ENCODE measurements around the gene ZCCHC13.

Gene ZCCHC13

GRCh38 chrX:74277846-74278245, 26.1 kb upstream of the ZCCHC13 start:
- TF ChIP-seq CTCF (IDR thresholded peaks at IDR 0.05), result no peak

GRCh38 chrX:74280759-74281158, 23.2 kb upstream of the ZCCHC13 start:
- no peak for TF ChIP-seq CTCF (IDR thresholded peaks at IDR 0.05)

- TF ChIP-seq CTCF (IDR thresholded peaks at IDR 0.05), result no peak
Observed at GRCh38 chrX:74284391-74284952, 19.5 kb upstream of the ZCCHC13 start.

- TF ChIP-seq CTCF (IDR thresholded peaks at IDR 0.05), result no peak
Observed at GRCh38 chrX:74286950-74287740, 16.8 kb upstream of the ZCCHC13 start.

- TF ChIP-seq CTCF (IDR thresholded peaks at IDR 0.05), result no peak
Observed at GRCh38 chrX:74291577-74291963, 12.4 kb upstream of the ZCCHC13 start.

GRCh38 chrX:74291964-74292807, 11.8 kb upstream of the ZCCHC13 start:
- TF ChIP-seq CTCF (IDR thresholded peaks at IDR 0.05), result no peak; the same call in 1 of the 2 replicates

GRCh38 chrX:74292808-74293123, 11.2 kb upstream of the ZCCHC13 start:
- TF ChIP-seq CTCF (IDR thresholded peaks at IDR 0.05), result no peak

Measured in LNCAP (cell line).